Stimulated activated CD4-positive, alpha-beta T cell treated with anti-CD3 and anti-CD28 coated beads, Interleukin-12 subunit alpha, Interleukin-12 subunit beta, amount 100 ng/mL, for 48 hours (primary cell): ENCODE results near the gene REXO1.

Experiments used
- DNase-seq, 3 donors: peaks; one replicate each; pipeline ENCODE4 v3.0.0-alpha.2; 2020; ENCODE audit warnings: low read depth in 2 of 3, low spot score in 1 of 3

The REXO1 gene

DNA sequence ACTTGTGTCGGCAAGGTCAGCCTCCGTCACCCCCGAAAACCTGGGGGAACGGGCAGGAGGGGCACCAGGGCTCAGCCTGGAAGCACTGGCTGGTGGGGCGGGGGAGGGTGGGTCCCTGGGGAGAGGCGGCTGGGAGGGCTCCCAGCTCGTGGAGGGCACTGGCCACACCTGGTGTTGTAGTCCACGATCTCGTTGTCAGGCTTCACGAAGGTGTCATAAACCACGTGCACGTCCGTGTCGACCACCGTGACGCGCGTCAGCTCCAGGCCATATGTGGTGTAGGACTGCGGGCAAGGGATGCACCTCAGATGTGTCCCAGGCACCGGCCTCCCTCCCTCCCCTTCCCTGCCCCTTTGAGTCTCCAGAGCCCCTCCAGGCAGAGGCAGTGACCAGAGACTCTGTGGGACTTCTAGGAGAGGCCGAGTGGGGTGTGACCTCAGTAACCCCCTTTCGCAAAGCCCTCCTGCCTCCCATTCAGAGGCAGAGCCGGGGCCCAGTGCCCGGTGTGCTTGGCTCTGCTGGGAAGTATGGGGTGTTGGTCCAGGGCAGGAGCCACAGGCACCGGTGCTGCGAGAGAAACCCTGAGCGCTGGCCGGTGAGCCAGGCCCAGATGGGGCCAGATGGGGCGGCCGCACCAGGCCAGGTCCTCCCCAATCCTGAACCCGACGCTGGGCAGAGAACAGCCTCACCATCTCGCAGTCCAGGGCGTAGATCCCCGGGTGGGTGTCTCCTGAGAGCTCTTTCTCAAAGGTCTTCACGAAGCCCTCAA, 31.6 kb downstream of the REXO1 start:
- DNase-seq = no peak

GRCh38 chr19:1815605-1816529, 32.4 kb downstream of the REXO1 start:
- no peak for DNase-seq

GRCh38 chr19:1814833-1815604, 33.3 kb downstream of the REXO1 start:
- DNase-seq = no peak

- no peak for DNase-seq
Measured at GRCh38 chr19:1814391-1814790, 33.9 kb downstream of the REXO1 start.

GRCh38 chr19:1813192-1814182, 34.8 kb downstream of the REXO1 start:
- DNase-seq = no peak

- DNase-seq = peak; percentile 77 to 84 (median 78)
Measured at GRCh38 chr19:1812426-1813191, 35.7 kb downstream of the REXO1 start.

GRCh38 chr19:1811942-1812425, 36.3 kb downstream of the REXO1 start, which contains the start of gene ATP8B3:
Gene ATP8B3, minus strand, starts transcription at chr19:1812276. Its CDS starts 540 bp downstream, at chr19:1811736.
- DNase-seq = peak in 2 of 3 donors; percentile 70 to 73

DNA sequence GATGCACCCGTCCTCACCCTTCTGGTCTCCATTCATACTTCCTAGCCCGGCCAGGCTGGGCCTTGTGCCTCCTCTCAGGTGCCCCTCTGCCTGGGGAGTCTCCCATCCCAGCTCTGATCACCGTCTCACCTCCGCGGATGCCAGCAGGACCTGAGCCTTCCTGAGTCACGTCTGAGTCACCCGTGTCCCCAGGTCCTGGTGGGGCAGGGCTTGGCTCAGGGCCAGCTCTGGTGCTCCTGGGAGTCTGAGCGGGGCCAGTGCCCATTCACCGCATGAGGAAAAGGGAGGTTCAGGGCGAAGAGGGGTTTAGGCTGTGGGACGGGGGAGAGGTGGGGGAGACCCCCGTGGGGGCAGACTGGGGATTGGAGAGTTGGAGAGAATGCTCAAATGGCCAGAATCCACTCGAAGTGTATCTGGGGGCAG, 36.8 kb downstream of the REXO1 start:
- DNase-seq = peak; percentile 36 to 38 (median 37)

DNA sequence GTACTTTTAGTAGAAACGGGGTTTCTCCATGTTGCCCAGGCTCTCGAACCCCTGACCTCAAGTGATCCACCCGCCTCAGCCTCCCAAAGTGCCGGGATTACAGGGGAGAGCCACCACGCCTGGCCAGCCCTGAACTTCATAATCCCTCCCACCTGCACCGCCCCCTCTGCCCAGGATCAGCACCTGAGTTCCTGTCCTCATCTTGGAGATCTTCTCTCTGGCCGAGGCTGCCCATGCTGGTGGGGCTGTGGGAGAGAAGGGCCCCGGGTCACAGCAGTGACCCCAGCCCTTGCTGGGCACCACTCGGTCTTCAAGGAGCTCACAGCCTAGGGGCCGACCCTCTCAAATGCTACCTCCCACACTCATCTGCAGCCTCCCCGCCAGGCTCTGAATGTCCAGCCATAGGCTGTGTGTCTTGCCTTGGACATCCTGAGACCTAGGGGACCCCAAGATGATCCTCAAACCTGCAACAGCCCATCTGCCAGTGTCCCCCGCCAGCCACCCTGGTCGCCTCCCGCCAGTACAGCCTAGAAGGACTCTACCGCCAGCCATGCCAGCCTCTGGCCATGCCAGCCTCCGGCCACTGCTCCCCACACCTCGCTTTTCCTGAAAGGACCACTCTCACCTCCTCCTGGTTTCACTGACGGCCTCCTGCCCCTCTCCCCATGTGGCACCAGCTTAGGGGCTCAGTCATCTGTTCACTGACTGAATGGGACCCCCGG, 37.7 kb downstream of the REXO1 start:
- no peak for DNase-seq

GRCh38 chr19:1809678-1810077, 38.6 kb downstream of the REXO1 start:
- no peak for DNase-seq

- DNase-seq = no peak
Measured at GRCh38 chr19:1808395-1808731, 39.9 kb downstream of the REXO1 start.

- DNase-seq = no peak
Measured at GRCh38 chr19:1807695-1808394, 40.4 kb downstream of the REXO1 start.

GRCh38 chr19:1807030-1807694, 41.1 kb downstream of the REXO1 start:
- DNase-seq = no peak

DNA sequence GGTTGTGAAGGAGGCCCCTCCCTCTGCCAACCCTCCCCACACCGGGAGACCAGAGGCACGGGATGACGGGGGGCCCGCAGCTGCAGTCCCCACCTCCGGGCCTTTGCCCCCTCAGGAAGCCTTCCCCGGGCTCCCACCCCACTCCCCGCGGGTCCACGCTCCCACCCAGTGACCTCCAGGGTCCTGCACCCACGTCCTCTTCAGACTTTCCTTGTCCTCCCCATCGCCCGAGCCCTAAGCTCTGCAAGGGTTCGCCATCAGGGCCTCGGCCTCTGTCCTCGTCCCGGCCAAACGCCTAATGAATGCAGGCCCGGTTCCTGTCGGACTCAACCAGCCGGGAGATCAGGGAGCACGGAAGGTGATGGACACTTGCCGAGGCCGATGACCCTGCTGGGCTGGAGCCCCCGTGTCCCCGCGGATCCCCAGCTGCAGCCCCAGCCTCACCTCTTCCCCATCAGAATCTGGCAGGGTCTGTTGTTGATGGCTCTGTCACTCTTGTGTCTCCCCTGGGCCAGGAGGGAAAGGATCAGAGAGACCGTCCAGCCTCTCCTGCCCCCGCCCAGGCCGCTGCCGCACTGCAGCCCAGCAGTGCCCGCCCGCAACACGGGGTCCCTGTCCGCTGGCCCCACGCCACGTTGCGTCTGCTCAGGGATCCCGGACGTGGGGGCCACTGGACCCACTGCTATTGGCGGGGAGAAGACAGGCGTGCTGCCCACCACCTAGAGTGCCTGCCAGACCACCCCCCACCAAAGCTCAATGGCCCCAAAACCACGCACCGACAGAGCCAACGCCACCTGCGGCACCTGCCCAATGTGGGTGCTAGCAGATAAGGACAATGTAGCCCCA, 41.9 kb downstream of the REXO1 start:
- DNase-seq = no peak

DNA sequence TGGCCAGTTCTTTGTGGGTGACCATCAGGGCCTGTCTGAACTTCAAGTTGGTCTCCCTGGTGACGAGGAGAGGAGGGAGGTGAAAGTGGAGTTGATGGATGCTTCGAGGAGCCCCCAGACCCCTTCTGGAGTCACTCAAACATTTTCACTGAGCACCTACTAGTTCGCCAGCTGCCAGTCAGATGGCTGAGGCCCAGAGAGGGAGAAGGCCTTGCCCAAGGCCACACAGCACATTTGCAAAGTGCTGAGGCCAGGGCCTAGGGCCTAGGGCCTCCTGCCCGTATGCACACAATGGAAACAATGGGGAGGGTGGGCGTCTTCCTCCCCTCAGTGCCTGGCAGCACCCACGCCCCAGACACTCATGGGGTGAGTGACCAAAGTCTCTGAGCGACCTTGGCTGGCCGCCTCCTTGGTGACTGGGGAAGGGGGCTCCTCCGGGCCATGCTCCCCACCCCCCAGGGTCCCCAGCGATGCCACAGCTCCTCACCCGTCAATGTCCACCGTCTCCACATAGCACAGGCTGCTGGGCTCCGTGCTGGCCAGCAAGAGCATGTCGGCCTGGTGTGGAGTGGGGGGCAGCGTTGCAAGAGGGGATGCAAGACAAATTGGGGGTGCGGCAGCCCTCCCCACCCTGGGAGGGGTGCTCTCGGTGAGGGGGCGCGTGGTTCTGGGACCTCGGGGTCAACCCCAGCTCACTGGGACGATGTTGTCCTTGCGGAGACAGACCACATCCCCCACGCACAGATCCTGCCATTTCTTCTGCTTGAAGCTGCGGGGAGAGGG, 42.7 kb downstream of the REXO1 start:
- no peak for DNase-seq

- DNase-seq = no peak
Measured at GRCh38 chr19:1804858-1805257, 43.4 kb downstream of the REXO1 start.
